ENCODE data around the gene TCERG1L. TPM values are rescaled to one million over a fixed set of nuclear protein-coding genes. Genes with fewer than 3 reads are reported as not detected.

Gene TCERG1L
- total RNA-seq, 1 donor from 2014 or later: not detected

DNA sequence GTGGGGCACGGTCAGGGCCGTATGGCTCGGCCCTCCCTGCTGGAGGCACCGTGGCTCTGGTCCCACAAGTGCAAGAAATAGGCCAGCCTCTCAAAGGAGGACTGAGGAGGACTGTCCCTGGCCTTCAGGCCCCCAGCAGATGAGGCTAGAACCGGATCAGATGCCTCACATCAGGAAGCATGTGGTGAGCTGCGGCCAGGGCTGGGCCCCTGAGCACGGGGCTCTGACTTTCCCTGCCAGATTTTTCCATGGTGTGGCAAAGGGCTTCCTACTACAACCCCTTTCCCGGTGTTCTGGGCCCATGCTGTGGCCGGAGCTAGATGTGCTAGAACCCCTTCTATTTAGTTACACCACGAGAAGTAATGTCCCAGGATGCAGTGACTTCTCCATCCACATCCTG is 100.4 kb downstream of the TCERG1L start:
- no peak for DNase-seq (ENCODE audit: low read depth in 2 of 2)

- DNase-seq (ENCODE audit: low read depth in 2 of 2): no peak
These were observed 101.3 kb downstream of the TCERG1L start for GRCh38 chr10:131210181-131210580.

- DNase-seq (ENCODE audit: low read depth in 2 of 2): no peak
These were observed 103.7 kb downstream of the TCERG1L start for GRCh38 chr10:131207584-131208532.

DNA sequence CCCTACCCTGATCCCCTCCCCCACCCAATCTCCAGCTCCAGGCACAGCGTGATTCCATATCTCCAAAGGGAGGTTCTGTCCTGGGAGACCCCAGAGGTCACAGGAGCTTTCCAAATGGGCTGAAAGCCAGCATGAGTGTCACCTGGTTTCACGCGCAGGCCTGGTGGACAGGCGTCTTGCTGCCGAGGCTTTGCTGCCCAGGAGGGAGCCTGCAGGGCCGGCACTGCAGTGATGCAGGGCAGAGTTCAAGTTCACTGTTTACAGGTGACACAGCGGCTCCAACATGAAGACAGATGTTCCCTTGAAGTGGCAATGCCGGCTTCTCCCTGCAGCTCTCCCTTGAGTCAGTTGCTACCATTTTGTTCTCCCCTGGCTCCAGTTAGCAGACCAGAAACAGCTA is 104.3 kb downstream of the TCERG1L start:
- DNase-seq (ENCODE audit: low read depth in 2 of 2): no peak

- no peak for DNase-seq (ENCODE audit: low read depth in 2 of 2)
These were observed 105.2 kb downstream of the TCERG1L start for GRCh38 chr10:131206111-131206995.

DNA sequence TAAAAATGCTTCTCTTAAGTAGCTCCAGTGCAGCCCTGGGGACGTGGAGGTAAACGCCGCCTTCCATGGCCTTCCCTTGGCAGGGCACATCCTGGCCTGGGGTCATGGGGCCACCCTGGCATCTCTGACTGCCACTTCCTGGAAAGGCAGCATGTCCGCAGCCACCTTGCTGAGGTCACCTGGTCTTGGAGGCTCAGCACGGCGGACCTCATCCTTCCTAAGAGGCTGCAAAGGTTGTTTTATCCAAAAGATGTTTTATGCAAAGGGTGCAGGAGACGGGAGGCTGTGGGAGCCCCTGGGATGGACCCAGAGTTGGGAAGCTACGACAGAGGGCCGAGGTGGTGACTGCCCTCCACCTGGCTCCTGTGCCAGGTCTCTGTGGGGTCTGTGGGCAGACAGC is 106.0 kb downstream of the TCERG1L start:
- no peak for DNase-seq (ENCODE audit: low read depth in 2 of 2)

- DNase-seq (ENCODE audit: low read depth in 2 of 2): no peak
These were observed 106.9 kb downstream of the TCERG1L start for GRCh38 chr10:131204406-131205152.

- DNase-seq (ENCODE audit: low read depth in 2 of 2): no peak
These were observed 107.8 kb downstream of the TCERG1L start for GRCh38 chr10:131203456-131204357.

GRCh38 chr10:131202990-131203389 is 108.5 kb downstream of the TCERG1L start:
- no peak for DNase-seq (ENCODE audit: low read depth in 2 of 2)

GRCh38 chr10:131201741-131202515 is 109.6 kb downstream of the TCERG1L start:
- DNase-seq (ENCODE audit: low read depth in 2 of 2): no peak

DNA sequence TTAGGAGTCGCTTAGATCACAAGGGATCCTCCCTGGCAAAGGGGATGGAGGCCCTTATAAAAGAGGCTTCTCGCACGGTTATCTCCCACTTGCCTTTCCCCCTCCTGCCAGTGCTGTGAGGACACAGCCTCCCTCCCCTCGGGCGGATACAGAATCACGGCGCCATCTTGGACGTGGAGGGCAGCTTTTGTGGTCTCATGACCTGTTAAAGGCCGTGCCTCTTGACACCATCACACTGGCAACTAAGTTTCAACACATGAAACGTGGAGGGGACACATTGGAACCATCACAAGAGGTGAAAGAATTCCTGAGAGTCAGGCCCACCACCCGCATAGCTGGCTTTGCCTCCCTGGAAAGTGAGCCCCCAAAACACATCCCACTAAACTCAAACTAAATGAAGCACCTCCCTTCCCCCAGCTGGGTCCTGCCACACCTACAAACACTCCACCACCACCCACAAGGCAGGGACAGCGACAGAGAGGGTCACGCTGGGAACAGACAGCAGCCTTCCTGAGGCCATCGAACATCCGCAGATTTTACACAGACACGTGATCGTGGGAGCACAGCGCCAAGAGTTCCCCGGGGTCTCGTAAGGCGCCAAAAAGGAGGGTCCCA is 110.6 kb downstream of the TCERG1L start:
- no peak for DNase-seq (ENCODE audit: low read depth in 2 of 2)

- no peak for DNase-seq (ENCODE audit: low read depth in 2 of 2)
These were observed 111.9 kb downstream of the TCERG1L start for GRCh38 chr10:131199646-131200045.

GRCh38 chr10:131198843-131199242 is 112.7 kb downstream of the TCERG1L start:
- no peak for DNase-seq (ENCODE audit: low read depth in 2 of 2)

DNA sequence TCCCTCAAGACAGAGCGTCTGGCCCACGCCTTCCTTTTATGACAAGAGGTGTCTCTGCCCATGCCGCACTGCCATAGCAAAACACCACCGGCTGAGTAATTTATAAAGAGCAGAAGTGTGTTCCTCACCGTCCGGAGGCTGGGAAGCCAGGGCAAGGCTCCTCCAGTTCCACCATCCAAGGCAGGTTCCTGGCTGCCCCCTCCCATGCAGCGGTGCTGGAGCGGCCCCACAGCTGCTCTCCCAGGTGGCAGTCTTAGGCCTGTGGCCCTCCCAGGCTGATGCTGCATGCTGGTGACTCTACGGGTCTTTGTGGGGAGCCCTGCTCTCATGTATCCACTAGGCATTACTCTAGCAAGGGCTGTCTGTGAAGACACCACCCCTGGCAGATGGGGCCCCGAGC is 113.1 kb downstream of the TCERG1L start:
- DNase-seq (ENCODE audit: low read depth in 2 of 2): no peak

GRCh38 chr10:131196176-131196885 is 115.2 kb downstream of the TCERG1L start:
- DNase-seq (ENCODE audit: low read depth in 2 of 2): no peak

- no peak for DNase-seq (ENCODE audit: low read depth in 2 of 2)
These were observed 115.9 kb downstream of the TCERG1L start for GRCh38 chr10:131195558-131196159.

- no peak for DNase-seq (ENCODE audit: low read depth in 2 of 2)
These were observed 116.4 kb downstream of the TCERG1L start for GRCh38 chr10:131195116-131195515.

DNA sequence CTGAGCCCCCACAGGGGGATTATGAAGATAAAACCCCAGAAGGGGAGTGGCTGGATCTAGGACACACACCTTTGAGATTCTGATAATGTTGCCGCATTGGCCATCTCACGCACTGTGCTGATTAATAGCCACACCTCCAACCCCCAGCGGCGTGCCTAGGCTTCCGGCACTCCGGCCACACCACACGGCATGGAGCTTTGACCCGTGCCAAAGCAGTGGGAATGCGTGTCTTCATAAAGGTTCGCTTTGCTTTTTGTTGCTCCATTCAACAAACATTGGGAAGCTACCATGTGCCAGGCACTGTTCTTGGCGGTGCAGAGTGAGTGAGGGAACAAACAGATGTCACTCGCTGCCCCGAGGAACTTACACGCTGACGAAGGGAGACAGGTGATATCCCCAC is 117.6 kb downstream of the TCERG1L start:
- no peak for DNase-seq (ENCODE audit: low read depth in 2 of 2)
